Measurements from ENCODE around the gene ZMYND10.

The ZMYND10 gene

DNA sequence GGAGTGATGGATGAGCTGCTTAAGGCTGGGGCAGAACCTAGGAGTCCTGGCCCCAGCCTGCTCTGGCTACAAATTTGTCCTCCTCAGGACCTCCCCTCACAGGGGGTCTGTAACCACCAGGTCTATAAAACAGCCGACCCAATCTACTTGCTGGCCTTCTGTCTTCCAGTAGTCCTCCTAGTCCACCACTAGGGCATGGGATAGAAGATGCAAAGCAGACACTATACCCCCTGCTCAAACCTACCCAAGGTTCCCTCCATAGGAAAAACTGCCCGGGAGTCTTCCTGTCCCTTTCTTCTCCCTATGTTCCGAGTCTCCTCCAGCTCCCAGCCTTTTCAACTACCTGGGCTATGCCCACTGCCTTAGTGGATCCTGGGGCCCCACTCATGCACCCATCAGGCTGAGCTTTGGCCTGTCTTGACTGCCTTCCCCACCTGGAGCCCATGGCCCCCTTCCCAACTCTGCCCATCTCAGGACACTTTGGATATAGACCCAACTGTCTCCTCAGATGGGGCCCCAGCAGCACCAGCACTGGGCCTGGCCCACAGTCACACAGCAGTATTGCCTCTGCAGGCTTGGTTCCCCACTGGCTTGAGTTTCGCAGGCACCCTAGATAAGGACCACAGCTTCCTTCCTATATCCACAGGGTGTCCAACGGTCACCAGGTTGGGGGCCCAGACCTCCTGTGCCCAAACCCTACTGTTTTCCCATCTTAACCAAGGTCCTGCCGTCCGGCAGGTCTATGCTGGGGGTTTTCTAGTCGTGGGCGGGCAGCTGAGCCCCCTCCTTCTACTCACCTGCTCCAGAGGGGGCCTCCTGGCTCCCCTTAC is 47.4 kb downstream of the ZMYND10 start:
- H3K36me3 ChIP-seq (ENCODE audit: control insufficient read depth in 1 of 2, insufficient read depth in 2 of 2, low read length in 2 of 2) = no peaks in the 10 kb centered on the region
- H3K4me1 ChIP-seq (ENCODE audit: control insufficient read depth in 1 of 2, insufficient read depth in 2 of 2, low read length in 2 of 2) = peaks cover 17 to 32% of the 10 kb centered on the region in 2 donors
- H3K27ac ChIP-seq (ENCODE audit: low read length) = peak overlapping the region; percentile 88
- peak overlapping the region; percentile 76 to 77 for H3K4me3 ChIP-seq (ENCODE audit: low read depth in 1 of 2, low read length in 2 of 2)
- H3K27me3 ChIP-seq (ENCODE audit: low read depth, low read length) = no peaks in the 10 kb centered on the region
- no peaks in the 10 kb centered on the region for H3K9me3 ChIP-seq (ENCODE audit: control insufficient read depth in 1 of 2, low read length in 2 of 2)

GRCh38 chr3:50297384-50297775 is 48.2 kb downstream of the ZMYND10 start:
- Histone ChIP-seq H3K9me3 (ENCODE audit: control insufficient read depth in 1 of 2, low read length in 2 of 2) (no peaks in the 10 kb centered on the region), H3K4me3 (ENCODE audit: low read depth in 1 of 2, low read length in 2 of 2) (no peak overlapping the region), H3K4me1 (ENCODE audit: control insufficient read depth in 1 of 2, insufficient read depth in 2 of 2, low read length in 2 of 2) (peaks cover 22 to 38% of the 10 kb centered on the region in 2 donors), H3K36me3 (ENCODE audit: control insufficient read depth in 1 of 2, insufficient read depth in 2 of 2, low read length in 2 of 2) (no peaks in the 10 kb centered on the region), H3K27ac (ENCODE audit: low read length) (no peak overlapping the region), H3K27me3 (ENCODE audit: low read depth, low read length) (no peaks in the 10 kb centered on the region)

GRCh38 chr3:50296721-50297383 is 48.7 kb downstream of the ZMYND10 start:
- Histone ChIP-seq H3K27me3 (ENCODE audit: low read depth, low read length) (no peaks in the 10 kb centered on the region), H3K9me3 (ENCODE audit: control insufficient read depth in 1 of 2, low read length in 2 of 2) (no peaks in the 10 kb centered on the region), H3K4me1 (ENCODE audit: control insufficient read depth in 1 of 2, insufficient read depth in 2 of 2, low read length in 2 of 2) (peaks cover 22 to 38% of the 10 kb centered on the region in 2 donors), H3K27ac (ENCODE audit: low read length) (no peak overlapping the region), H3K4me3 (ENCODE audit: low read depth in 1 of 2, low read length in 2 of 2) (no peak overlapping the region), H3K36me3 (ENCODE audit: control insufficient read depth in 1 of 2, insufficient read depth in 2 of 2, low read length in 2 of 2) (no peaks in the 10 kb centered on the region)

DNA sequence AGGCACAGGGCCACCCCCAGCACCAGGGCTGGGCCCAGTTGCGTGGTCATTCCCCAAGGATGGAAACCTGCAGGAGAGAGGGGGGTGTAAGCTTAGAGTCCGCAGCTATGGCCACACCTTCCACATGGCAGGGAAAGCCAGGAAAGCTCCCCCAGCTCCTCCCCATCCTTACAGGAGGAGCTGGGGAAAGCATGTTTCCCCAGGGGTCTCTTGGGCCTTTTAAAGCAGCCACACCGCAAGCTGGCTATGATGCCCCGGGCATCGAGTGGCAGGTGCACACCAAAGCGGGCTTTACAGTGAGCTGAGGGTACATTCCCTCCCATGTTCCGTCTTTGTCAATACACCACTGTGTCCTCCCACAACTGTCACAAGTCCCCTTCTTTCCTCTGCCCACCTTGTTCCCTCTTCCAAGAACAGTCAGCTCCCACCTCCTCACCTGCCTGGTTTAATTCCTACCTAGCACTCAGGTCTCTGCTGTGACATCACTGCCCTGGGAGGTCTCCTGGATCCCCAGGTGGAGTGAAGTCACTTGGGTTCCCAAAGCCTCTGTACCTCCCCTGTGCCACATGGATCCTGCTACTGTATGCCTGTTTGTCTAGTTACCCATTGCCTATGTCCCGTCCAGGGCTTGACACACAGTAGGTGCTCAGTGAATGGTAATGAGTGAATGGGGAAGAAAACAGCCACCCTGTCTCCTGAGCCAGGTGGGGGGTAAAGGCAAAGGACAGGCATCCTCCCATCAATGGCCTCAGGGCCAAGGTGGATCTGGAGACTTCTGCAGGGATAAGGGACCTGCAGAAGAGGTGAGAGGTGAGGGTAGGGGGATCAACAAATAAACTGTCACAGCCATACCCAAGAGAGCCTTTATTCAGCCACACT is 49.7 kb downstream of the ZMYND10 start:
- no peaks in the 10 kb centered on the region for H3K9me3 ChIP-seq (ENCODE audit: control insufficient read depth in 1 of 2, low read length in 2 of 2)
- H3K27me3 ChIP-seq (ENCODE audit: low read depth, low read length) = no peaks in the 10 kb centered on the region
- H3K4me3 ChIP-seq (ENCODE audit: low read depth in 1 of 2, low read length in 2 of 2) = no peak overlapping the region
- peaks cover 19 to 44% of the 10 kb centered on the region in 2 donors for H3K4me1 ChIP-seq (ENCODE audit: control insufficient read depth in 1 of 2, insufficient read depth in 2 of 2, low read length in 2 of 2)
- no peak overlapping the region for H3K27ac ChIP-seq (ENCODE audit: low read length)
- H3K36me3 ChIP-seq (ENCODE audit: control insufficient read depth in 1 of 2, insufficient read depth in 2 of 2, low read length in 2 of 2) = no peaks in the 10 kb centered on the region

GRCh38 chr3:50294492-50295403 is 50.8 kb downstream of the ZMYND10 start:
- H3K36me3 ChIP-seq (ENCODE audit: control insufficient read depth in 1 of 2, insufficient read depth in 2 of 2, low read length in 2 of 2) = peaks cover 3 to 8% of the 10 kb centered on the region in 2 donors
- H3K4me3 ChIP-seq (ENCODE audit: low read depth in 1 of 2, low read length in 2 of 2) = no peak overlapping the region
- H3K4me1 ChIP-seq (ENCODE audit: control insufficient read depth in 1 of 2, insufficient read depth in 2 of 2, low read length in 2 of 2) = peaks cover 11 to 37% of the 10 kb centered on the region in 2 donors
- H3K27ac ChIP-seq (ENCODE audit: low read length) = no peak overlapping the region
- H3K9me3 ChIP-seq (ENCODE audit: control insufficient read depth in 1 of 2, low read length in 2 of 2) = no peaks in the 10 kb centered on the region
- no peaks in the 10 kb centered on the region for H3K27me3 ChIP-seq (ENCODE audit: low read depth, low read length)

GRCh38 chr3:50294089-50294488 is 51.4 kb downstream of the ZMYND10 start:
- no peaks in the 10 kb centered on the region for H3K27me3 ChIP-seq (ENCODE audit: low read depth, low read length)
- no peak overlapping the region for H3K4me3 ChIP-seq (ENCODE audit: low read depth in 1 of 2, low read length in 2 of 2)
- no peaks in the 10 kb centered on the region for H3K9me3 ChIP-seq (ENCODE audit: control insufficient read depth in 1 of 2, low read length in 2 of 2)
- peaks cover 9 to 15% of the 10 kb centered on the region in 2 donors for H3K36me3 ChIP-seq (ENCODE audit: control insufficient read depth in 1 of 2, insufficient read depth in 2 of 2, low read length in 2 of 2)
- no peak overlapping the region for H3K27ac ChIP-seq (ENCODE audit: low read length)
- peaks cover 11 to 37% of the 10 kb centered on the region in 2 donors for H3K4me1 ChIP-seq (ENCODE audit: control insufficient read depth in 1 of 2, insufficient read depth in 2 of 2, low read length in 2 of 2)

- H3K4me1 ChIP-seq (ENCODE audit: control insufficient read depth in 1 of 2, insufficient read depth in 2 of 2, low read length in 2 of 2) = peaks cover 6 to 31% of the 10 kb centered on the region in 2 donors
- H3K4me3 ChIP-seq (ENCODE audit: low read depth in 1 of 2, low read length in 2 of 2) = peak overlapping the region; percentile 64 to 90
- H3K36me3 ChIP-seq (ENCODE audit: control insufficient read depth in 1 of 2, insufficient read depth in 2 of 2, low read length in 2 of 2) = peaks cover 18 to 23% of the 10 kb centered on the region in 2 donors
- H3K27ac ChIP-seq (ENCODE audit: low read length) = peak overlapping the region; percentile 93
- H3K27me3 ChIP-seq (ENCODE audit: low read depth, low read length) = no peaks in the 10 kb centered on the region
- H3K9me3 ChIP-seq (ENCODE audit: control insufficient read depth in 1 of 2, low read length in 2 of 2) = no peaks in the 10 kb centered on the region
Observed at GRCh38 chr3:50293079-50293801, 52.3 kb downstream of the ZMYND10 start.

DNA sequence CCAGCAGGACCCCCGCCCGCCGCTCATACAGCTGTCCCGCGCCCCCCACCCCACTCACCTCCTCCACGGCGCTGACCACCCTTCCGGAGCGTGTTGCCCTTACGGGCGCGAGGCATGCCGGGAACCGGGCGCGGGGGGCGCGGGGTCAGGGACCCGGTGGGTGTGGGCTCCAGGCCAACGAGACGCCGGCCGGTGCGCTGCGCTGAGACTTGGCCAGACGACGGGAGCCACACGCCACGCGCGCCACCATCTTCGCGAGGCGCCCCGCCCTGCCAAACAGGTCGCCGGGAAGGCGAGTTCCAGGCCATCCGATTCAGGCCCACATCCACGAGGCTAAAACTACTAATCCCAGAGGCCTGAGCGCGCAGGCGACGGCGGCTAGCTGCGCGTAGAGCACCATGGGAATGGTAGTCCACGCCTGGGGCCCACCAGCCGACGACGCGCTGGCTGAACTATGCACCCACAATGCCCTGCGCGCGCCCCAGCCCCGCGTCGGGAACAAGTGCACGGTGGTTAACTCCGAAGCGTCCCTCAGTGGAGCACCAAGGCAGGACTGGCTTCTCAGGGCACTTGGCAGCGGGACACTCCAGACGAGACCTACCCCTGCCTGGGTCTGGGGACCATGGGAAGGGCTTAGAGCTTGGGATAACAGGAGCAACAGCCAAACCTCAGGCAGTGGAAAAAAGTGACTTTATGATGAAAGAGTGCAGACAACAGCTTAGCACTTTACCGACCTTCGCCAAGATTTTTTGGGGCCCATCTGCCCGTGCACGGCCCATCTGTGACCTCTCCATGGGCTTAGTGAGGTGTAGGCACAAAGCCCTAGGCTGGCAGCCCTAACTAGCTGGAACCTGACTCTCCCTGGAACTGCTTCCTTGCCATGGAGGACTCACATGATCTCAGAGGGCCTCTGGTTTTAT is 53.1 kb downstream of the ZMYND10 start, which contains the start of gene IFRD2:
IFRD2 (minus strand) TSS at position 271 of the 920 bp plus-strand sequence; CDS start at position 116, 155 bp downstream.
- Histone ChIP-seq H3K36me3 (ENCODE audit: control insufficient read depth in 1 of 2, insufficient read depth in 2 of 2, low read length in 2 of 2) (peaks cover 26 to 32% of the 10 kb centered on the region in 2 donors), H3K27ac (ENCODE audit: low read length) (peak within 1 kb of the TSS; percentile 93)

More for the DNA sequence above, 53.1 kb downstream of the ZMYND10 start, which contains the start of gene IFRD2:
- peaks cover 5 to 24% of the 10 kb centered on the region in 2 donors for H3K4me1 ChIP-seq (ENCODE audit: control insufficient read depth in 1 of 2, insufficient read depth in 2 of 2, low read length in 2 of 2)
- no peaks in the 10 kb centered on the region for H3K9me3 ChIP-seq (ENCODE audit: control insufficient read depth in 1 of 2, low read length in 2 of 2)
- peak within 1 kb of the TSS; percentile 84 to 90 for H3K4me3 ChIP-seq (ENCODE audit: low read depth in 1 of 2, low read length in 2 of 2)
- no peaks in the 10 kb centered on the region for H3K27me3 ChIP-seq (ENCODE audit: low read depth, low read length)

Data from muscle layer of duodenum (tissue), 2 donors.